Lung (tissue), 12 donors: ENCODE data around the gene CDH24. TPM values are rescaled to one million over a fixed set of nuclear protein-coding genes. Genes with fewer than 3 reads are reported as not detected.

Experiments used
- ATAC-seq: fragments of 200-7000 bp; cut with Tn5 transposase; one replicate; pipeline ENCODE4 v1.9.1; 2020; ENCODE audit warnings: moderate number of reproducible peaks; ENCODE audit not compliant: insufficient read depth, low FRiP score
- DNase-seq, 3 donors: peaks; one replicate each; pipeline ENCODE4 v3.0.0-alpha.2; 2013 to 2017
- H3K27ac ChIP-seq, 2 donors: one replicate each; pipeline ENCODE4 v1.5.1; 2013; ENCODE audit warnings: mild to moderate bottlenecking in 2 of 2, moderate library complexity in 2 of 2, control low read depth in 1 of 2, inconsistent platforms in 1 of 2, low read depth in 1 of 2, low read length in 1 of 2
- H3K27me3 ChIP-seq, 3 donors: one replicate each; pipeline ENCODE4 v1.5.1; 2013; ENCODE audit warnings: low read length in 2 of 3; ENCODE audit not compliant: control insufficient read depth in 3 of 3, insufficient read depth in 3 of 3
- H3K36me3 ChIP-seq, 4 donors: one replicate each; pipeline ENCODE4 v1.5.1; 2013; ENCODE audit warnings: low read length in 4 of 4, mild to moderate bottlenecking in 1 of 4, moderate library complexity in 1 of 4; ENCODE audit not compliant: control insufficient read depth in 4 of 4, insufficient read depth in 4 of 4
- H3K4me1 ChIP-seq, 5 donors: one replicate each; pipeline ENCODE4 v1.5.1; 2013; ENCODE audit warnings: low read length in 5 of 5, mild to moderate bottlenecking in 2 of 5, moderate library complexity in 1 of 5; ENCODE audit not compliant: control insufficient read depth in 5 of 5, insufficient read depth in 5 of 5
- H3K4me3 ChIP-seq: one replicate; pipeline ENCODE4 v1.5.1; 2013; ENCODE audit warnings: mild to moderate bottlenecking, control low read depth, moderate library complexity
- H3K9ac ChIP-seq, 2 donors: one replicate each; pipeline ENCODE4 v1.5.1; 2013; ENCODE audit warnings: low read length in 2 of 2, control low read depth in 1 of 2; ENCODE audit not compliant: insufficient read depth in 1 of 2
- H3K9me3 ChIP-seq, 4 donors: one replicate each; pipeline ENCODE4 v1.5.1; 2013; ENCODE audit warnings: low read length in 3 of 4, mild to moderate bottlenecking in 1 of 4, moderate library complexity in 1 of 4; ENCODE audit not compliant: control insufficient read depth in 4 of 4, insufficient read depth in 3 of 4
- CTCF ChIP-seq: IDR thresholded peaks from 2 replicates; pipeline ENCODE4 v1.5.1; 2012; ENCODE audit warnings: mild to moderate bottlenecking; ENCODE audit errors: control extremely low read depth, extremely low read depth
- WGBS, 2 donors: extraction: QIAGEN DNeasy Blood & Tissue Kit; methylation state at CpG; one replicate each; pipeline ENCODE4 v1.1.7; 2013; 5-methylcytosine and 5-hydroxymethylcytosine counted together
- polyA plus RNA-seq, 2 donors: library from polyadenylated mRNA; stranded (reverse); fragments of 200-250 nt; gene quantifications; one replicate each; pipeline ENCODE4 v1.2.1, GENCODE V29; 2013
- total RNA-seq, 2 donors: library from RNA; depleted of rRNA in 1 of 2; stranded (reverse); fragments of >200 nt in 1 of 2; gene quantifications; one replicate each; pipeline ENCODE4 v1.2.1, GENCODE V29; 2014 to 2021
- donor health status: control.
- donor health status: control.
- donor health status: Bipolar disorder and iron deficiency.
- donor health status: healthy.
- donor health status: DM: yes; HTN: yes; CAD: no.

Gene CDH24
- total and polyA plus RNA-seq, 4 donors = 2.0 to 4.8 (median 4.4) TPM

GRCh38 chr14:23102801-23103200 lies 45.5 kb upstream of the CDH24 start:
- H3K9ac ChIP-seq = no peak overlapping the region
- no peak overlapping the region for H3K27ac ChIP-seq
- ATAC-seq (no peak), DNase-seq (no peak)
- TF ChIP-seq CTCF = no peak
- H3K27me3 ChIP-seq = no peaks in the 10 kb centered on the region
- WGBS, 2 donors = 90 to 98% methylated on average over 2 of the region's 2 CpGs
- no peaks in the 10 kb centered on the region for H3K9me3 ChIP-seq
- H3K4me1 ChIP-seq = peaks cover 0 to 9% (median 0%) of the 10 kb centered on the region in 5 donors
- H3K4me3 ChIP-seq = no peak overlapping the region
- peaks cover 5 to 13% (median 9%) of the 10 kb centered on the region in 4 donors for H3K36me3 ChIP-seq

- ATAC-seq (no peak), DNase-seq (no peak)
- no peak overlapping the region for H3K4me3 ChIP-seq
- no peak overlapping the region for H3K27ac ChIP-seq
- WGBS, 2 donors = 67 to 76% methylated on average over 10 of the region's 10 CpGs
- H3K36me3 ChIP-seq = peaks cover 5 to 17% (median 12%) of the 10 kb centered on the region in 4 donors
- no peak for TF ChIP-seq CTCF
- peaks cover 0 to 13% (median 0%) of the 10 kb centered on the region in 5 donors for H3K4me1 ChIP-seq
- H3K27me3 ChIP-seq = no peaks in the 10 kb centered on the region
- no peak overlapping the region for H3K9ac ChIP-seq
- H3K9me3 ChIP-seq = no peaks in the 10 kb centered on the region
These were observed 44.8 kb upstream of the CDH24 start for GRCh38 chr14:23101986-23102625.

- Histone ChIP-seq H3K36me3 (peaks cover 5 to 17% (median 12%) of the 10 kb centered on the region in 4 donors), H3K27ac (no peak overlapping the region), H3K9me3 (no peaks in the 10 kb centered on the region), H3K4me1 (peaks cover 0 to 20% (median 0%) of the 10 kb centered on the region in 5 donors), H3K27me3 (no peaks in the 10 kb centered on the region), H3K9ac (no peak overlapping the region), H3K4me3 (no peak overlapping the region)
- ATAC-seq (no peak), DNase-seq (no peak)
- no peak for TF ChIP-seq CTCF
- WGBS, 2 donors = 87% methylated on average over 6 of the region's 6 CpGs
These were observed 44.1 kb upstream of the CDH24 start for GRCh38 chr14:23101213-23101970.
